IMR-90 (cell line): ENCODE results near the gene RTP5. TPM values are rescaled to one million over a fixed set of nuclear protein-coding genes. Genes with fewer than 3 reads are reported as not detected.

Experiments used
- ATAC-seq: fragments of 200-7000 bp; cut with Tn5 transposase; 2 replicates; pipeline ENCODE4 v1.9.1; 2020; ENCODE audit warnings: low read depth, mild to moderate bottlenecking, moderate library complexity
- BruUV-seq: library from RNA; stranded (reverse); fragments of 400-500 nt; replicated peaks from 2 replicates; lab custom pipeline; 2021; lab: Mats Ljungman, UMichigan
- CTCF ChIA-PET: fragments of 300-600 bp; formaldehyde crosslinking; extraction: SDS; loops from one replicate; lab custom pipeline; 2021; ENCODE audit warnings: antibody characterized with exemption; lab: Yijun Ruan, JAX
- POLR2A ChIA-PET: fragments of 300-600 bp; sonication (Branson Sonifier 250); formaldehyde crosslinking; loops from one replicate; lab custom pipeline; 2022; ENCODE audit warnings: antibody characterized with exemption; ENCODE audit not compliant: unreplicated experiment; lab: Charles Lee
- DNase-seq: peaks from one replicate; pipeline ENCODE4 v3.0.0; 2013
- H2AFZ ChIP-seq: replicated peaks from 2 replicates; pipeline ENCODE3; 2013; ENCODE audit warnings: low read length, mild to moderate bottlenecking; ENCODE audit not compliant: poor library complexity
- H2AK5ac ChIP-seq: 2 replicates; pipeline ENCODE4 v1.6.1; 2013; ENCODE audit warnings: low read depth, low read length, inconsistent platforms
- H2AK9ac ChIP-seq: replicated peaks from 2 replicates; pipeline ENCODE3; 2013; ENCODE audit warnings: mild to moderate bottlenecking, low read depth, low read length, moderate library complexity; ENCODE audit not compliant: poor library complexity
- H2BK120ac ChIP-seq: 2 replicates; pipeline ENCODE4 v1.6.1; 2013; ENCODE audit warnings: low read depth, low read length, inconsistent platforms
- H2BK15ac ChIP-seq: 3 replicates; pipeline ENCODE4 v1.6.1; 2013; ENCODE audit warnings: low read depth, low read length, inconsistent platforms
- H2BK20ac ChIP-seq: 2 replicates; pipeline ENCODE4 v1.6.1; 2013; ENCODE audit warnings: low read depth, mild to moderate bottlenecking, inconsistent platforms, low read length, moderate library complexity
- H2BK5ac ChIP-seq: 2 replicates; pipeline ENCODE4 v1.6.1; 2013; ENCODE audit warnings: mild to moderate bottlenecking, low read depth, low read length, inconsistent platforms; ENCODE audit not compliant: poor library complexity, severe bottlenecking
- H3K14ac ChIP-seq: replicated peaks from 2 replicates; pipeline ENCODE4 v1.6.1; 2013; ENCODE audit warnings: low read depth, low read length, inconsistent platforms
- H3K18ac ChIP-seq: 2 replicates; pipeline ENCODE4 v1.6.1; 2013; ENCODE audit warnings: low read depth, low read length, control low read depth
- H3K23ac ChIP-seq: 2 replicates; pipeline ENCODE4 v1.6.1; 2013; ENCODE audit warnings: low read depth, low read length, inconsistent platforms
- H3K27ac ChIP-seq: 2 replicates; pipeline ENCODE4 v1.5.1; 2013; ENCODE audit warnings: mild to moderate bottlenecking, control low read depth, low read length; ENCODE audit not compliant: insufficient read depth
- H3K27me3 ChIP-seq: 2 replicates; pipeline ENCODE4 v1.6.1; 2013; ENCODE audit warnings: low read length; ENCODE audit not compliant: control insufficient read depth, insufficient read depth
- H3K36me3 ChIP-seq: 2 replicates; pipeline ENCODE4 v1.6.1; 2013; ENCODE audit warnings: low read length, mixed read lengths; ENCODE audit not compliant: control insufficient read depth, insufficient read depth
- H3K4ac ChIP-seq: 2 replicates; pipeline ENCODE4 v1.6.1; 2013; ENCODE audit warnings: low read depth, low read length, inconsistent platforms
- H3K4me1 ChIP-seq: 2 replicates; pipeline ENCODE4 v1.6.1; 2013; ENCODE audit warnings: low read length, mixed read lengths; ENCODE audit not compliant: control insufficient read depth, insufficient read depth
- H3K4me2 ChIP-seq: 2 replicates; pipeline ENCODE4 v1.6.1; 2013; ENCODE audit warnings: low read depth, mild to moderate bottlenecking, control low read depth, low read length, moderate library complexity
- H3K4me3 ChIP-seq: 2 replicates; pipeline ENCODE4 v1.5.1; 2013; ENCODE audit warnings: low read depth, mild to moderate bottlenecking, control low read depth, low read length, moderate library complexity; ENCODE audit not compliant: insufficient read depth
- H3K56ac ChIP-seq: 2 replicates; pipeline ENCODE4 v1.6.1; 2013; ENCODE audit warnings: low read length, inconsistent platforms; ENCODE audit not compliant: insufficient read depth; ENCODE audit errors: extremely low read depth
- H3K79me1 ChIP-seq, 2 experiments: 2 replicates each; pipeline ENCODE4 v1.6.1; 2013; ENCODE audit warnings: low read length in 2 of 2, inconsistent platforms in 1 of 2, low read depth in 1 of 2
- H3K9ac ChIP-seq: 2 replicates; pipeline ENCODE4 v1.6.1; 2013; ENCODE audit warnings: low read depth, low read length, control low read depth
- H3K9me1 ChIP-seq: 2 replicates; pipeline ENCODE4 v1.6.1; 2013; ENCODE audit warnings: low read length, inconsistent platforms; ENCODE audit not compliant: insufficient read depth
- H3K9me3 ChIP-seq: 2 replicates; pipeline ENCODE4 v1.6.1; 2013; ENCODE audit warnings: low read length; ENCODE audit not compliant: control insufficient read depth, insufficient read depth
- H4K20me1 ChIP-seq: 2 replicates; pipeline ENCODE4 v1.6.1; 2013; ENCODE audit warnings: low read length, inconsistent platforms; ENCODE audit not compliant: insufficient read depth
- H4K5ac ChIP-seq: 2 replicates; pipeline ENCODE4 v1.6.1; 2013; ENCODE audit warnings: mild to moderate bottlenecking, low read depth, low read length, control low read depth
- H4K8ac ChIP-seq, 2 experiments: 2 replicates each; pipeline ENCODE4 v1.6.1; 2013; ENCODE audit warnings: low read depth in 2 of 2, low read length in 2 of 2, control low read depth in 1 of 2, inconsistent platforms in 1 of 2
- H4K91ac ChIP-seq: 2 replicates; pipeline ENCODE4 v1.6.1; 2013; ENCODE audit warnings: low read depth, low read length, inconsistent platforms; ENCODE audit not compliant: insufficient read depth
- BHLHE40 ChIP-seq: fragments of 150-350 bp; IDR thresholded peaks from 2 replicates; pipeline ENCODE4 v1.6.1; 2016; ENCODE audit warnings: mild to moderate bottlenecking, low read depth, low read length
- CEBPB ChIP-seq: IDR thresholded peaks from 2 replicates; pipeline ENCODE4 v1.6.1; 2012; ENCODE audit warnings: low read depth, low read length, improper control_type of control experiment
- CHD1 ChIP-seq: IDR thresholded peaks from 2 replicates; pipeline ENCODE4 v1.6.1; 2012; ENCODE audit warnings: low read depth, low read length, improper control_type of control experiment
- ELK1 ChIP-seq: fragments of 150-350 bp; IDR thresholded peaks from 2 replicates; pipeline ENCODE4 v1.6.1; 2016; ENCODE audit warnings: low read depth, mild to moderate bottlenecking, low read length, moderate library complexity, borderline replicate concordance
- FOS ChIP-seq: fragments of 150-350 bp; IDR thresholded peaks from 2 replicates; pipeline ENCODE4 v1.6.1; 2016; ENCODE audit warnings: low read depth, low read length
- MAFK ChIP-seq: IDR thresholded peaks from 2 replicates; pipeline ENCODE4 v1.6.1; 2012; ENCODE audit warnings: low read depth, low read length, improper control_type of control experiment
- MAZ ChIP-seq: IDR thresholded peaks from 2 replicates; pipeline ENCODE4 v1.6.1; 2012; ENCODE audit warnings: low read depth, mild to moderate bottlenecking, low read length, improper control_type of control experiment, moderate library complexity, borderline replicate concordance
- MXI1 ChIP-seq: IDR thresholded peaks from 2 replicates; pipeline ENCODE4 v1.6.1; 2012; ENCODE audit warnings: low read depth, mild to moderate bottlenecking, low read length, moderate library complexity, borderline replicate concordance
- NFE2L2 ChIP-seq: fragments of 150-350 bp; IDR thresholded peaks from 2 replicates; pipeline ENCODE4 v1.6.1; 2016; ENCODE audit warnings: low read depth, mild to moderate bottlenecking, low read length
- POLR2A ChIP-seq: IDR thresholded peaks from 2 replicates; pipeline ENCODE4 v1.6.1; 2012; ENCODE audit warnings: mild to moderate bottlenecking, low read depth, low read length
- RAD21 ChIP-seq: IDR thresholded peaks from 2 replicates; pipeline ENCODE4 v1.6.1; 2012; ENCODE audit warnings: low read length, improper control_type of control experiment
- RCOR1 ChIP-seq: IDR thresholded peaks from 2 replicates; pipeline ENCODE4 v1.6.1; 2012; ENCODE audit warnings: mild to moderate bottlenecking, low read length, improper control_type of control experiment; ENCODE audit not compliant: insufficient replicate concordance
- RFX5 ChIP-seq: IDR thresholded peaks from 2 replicates; pipeline ENCODE4 v1.8.0; 2012; ENCODE audit warnings: low read depth, mild to moderate bottlenecking, low read length, moderate library complexity
- SMC3 ChIP-seq: fragments of 150-350 bp; IDR thresholded peaks from 2 replicates; pipeline ENCODE4 v1.6.1; 2016; ENCODE audit warnings: low read depth, mild to moderate bottlenecking, antibody characterized with exemption, low read length, moderate library complexity
- USF2 ChIP-seq: fragments of 150-350 bp; IDR thresholded peaks from 2 replicates; pipeline ENCODE4 v1.6.1; 2017; ENCODE audit warnings: mild to moderate bottlenecking, antibody characterized with exemption, low read length, low read depth
- WGBS, 2 experiments: methylation state at CpG; one replicate each; pipeline versions ENCODE4 v1.1.5 to v1.1.7; 2013; ENCODE audit warnings: missing lambda C conversion rate in 2 of 2; ENCODE audit not compliant: insufficient read length in 1 of 2; ENCODE audit errors: extremely low coverage in 2 of 2; 5-methylcytosine and 5-hydroxymethylcytosine counted together
- dilution Hi-C: fragments of 300-500 bp; cut with HindIII; formaldehyde crosslinking; loops from one replicate; pipeline ENCODE4 v1.14.3; 2018; ENCODE audit warnings: low sequenced_read_pairs; ENCODE audit not compliant: unreplicated experiment
- in situ Hi-C: fragments of 300-500 bp; cut with MboI; formaldehyde crosslinking; loops from 3 replicates; pipeline ENCODE4 v1.14.3; 2019; ENCODE audit warnings: low sequenced_read_pairs, inconsistent platforms, mixed read lengths
- intact Hi-C: fragments of 100-400 bp; cut with micrococcal nuclease; formaldehyde crosslinking; loops from 2 replicates; pipeline ENCODE4 v1.10.0; 2022
- polyA plus RNA-seq, 3 experiments: library from polyadenylated mRNA; depleted of rRNA; stranded (reverse); fragments of >200 nt; gene quantifications; 2 replicates each; pipeline ENCODE4 v1.2.3, GENCODE V29; 2012; ENCODE audit warnings: low replicate concordance in 1 of 3
- total RNA-seq: library from RNA; depleted of rRNA; stranded (reverse); fragments of >200 nt; gene quantifications from 2 replicates; pipeline ENCODE4 v1.2.3, GENCODE V29; 2012
- TF ChIP-seq, protein P1 (sequence below): conservative IDR thresholded peaks from 2 replicates; pipeline ENCODE4 v1.5.1; 2012; ENCODE audit warnings: mild to moderate bottlenecking, low read depth, low read length, improper control_type of control experiment

Gene RTP5
- total and polyA plus RNA-seq, 2 of the 4 experiments (the other 2 are of a cell fraction): not detected

DNA sequence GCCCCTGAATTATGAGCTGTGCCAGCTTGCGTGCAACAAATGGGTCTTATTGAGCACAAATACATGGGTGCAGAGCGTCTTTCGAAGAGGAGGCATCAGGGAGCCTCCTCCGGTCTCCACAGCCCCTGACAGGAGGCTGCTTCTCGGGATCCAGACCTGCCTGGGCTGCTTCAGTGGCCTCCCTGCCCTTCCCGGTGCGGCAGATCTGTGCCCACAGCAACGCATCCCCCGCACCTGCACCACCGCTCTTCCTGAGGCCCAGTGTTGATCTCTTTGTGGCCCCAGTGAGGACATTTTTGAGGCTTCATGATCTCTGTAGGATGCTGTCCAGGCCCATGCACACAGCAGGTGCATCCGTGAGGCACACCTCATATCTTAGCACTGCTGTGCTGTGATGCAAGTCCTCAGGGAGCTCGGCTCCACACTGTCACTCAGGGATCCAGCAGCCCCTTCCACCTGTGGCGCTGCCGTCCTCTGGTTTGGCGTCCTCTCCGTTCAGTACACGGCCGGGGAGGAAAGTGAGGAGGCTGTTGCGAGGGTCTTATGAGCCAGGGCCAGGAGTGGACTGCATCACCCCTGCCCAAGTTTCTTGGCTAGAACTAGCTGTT lies 17.4 kb downstream of the RTP5 start:
- Histone ChIP-seq H3K9ac (no peak overlapping the region), H3K23ac (no peak overlapping the region), H3K4me3 (no peak overlapping the region), H2AK5ac (no peak overlapping the region), H2BK20ac (no peak overlapping the region), H4K91ac (no peak overlapping the region), H3K4me1 (no peaks in the 10 kb centered on the region), H4K8ac (no peak overlapping the region), H2BK120ac (no peak overlapping the region), H4K20me1 (no peaks in the 10 kb centered on the region), H3K14ac (no peak overlapping the region), H3K4ac (no peak overlapping the region), H3K56ac (no peak overlapping the region), H3K9me1 (no peaks in the 10 kb centered on the region), H3K18ac (no peak overlapping the region), H4K5ac (no peak overlapping the region), H3K9me3 (no peaks in the 10 kb centered on the region; the same call in 1 of the 2 replicates), H2BK15ac (no peak overlapping the region), H2AK9ac (no peak overlapping the region), H3K27ac (no peak overlapping the region), H3K4me2 (no peak overlapping the region), H2BK5ac (no peak overlapping the region), H3K36me3 (no peaks in the 10 kb centered on the region), H3K27me3 (no peaks in the 10 kb centered on the region), H2AFZ (no peak overlapping the region), H3K79me1 (no peaks in the 10 kb centered on the region)
- ChIA-PET POLR2A (no interaction called here), CTCF (no interaction called here)
- intact Hi-C loops (no loop called here), dilution Hi-C loops (no loop called here), in situ Hi-C loops (no loop called here)
- DNase-seq: no peak
- no TSS peak for BruUV-seq
- TF ChIP-seq RCOR1: no peak
- TF ChIP-seq NFE2L2: no peak
- no peak for TF ChIP-seq RAD21
- TF ChIP-seq MAZ: no peak
- TF ChIP-seq SMC3: no peak
- TF ChIP-seq MAFK: no peak
- no peak for TF ChIP-seq MXI1
- TF ChIP-seq CEBPB: no peak
- no peak for TF ChIP-seq RFX5
- TF ChIP-seq, protein P1, sequence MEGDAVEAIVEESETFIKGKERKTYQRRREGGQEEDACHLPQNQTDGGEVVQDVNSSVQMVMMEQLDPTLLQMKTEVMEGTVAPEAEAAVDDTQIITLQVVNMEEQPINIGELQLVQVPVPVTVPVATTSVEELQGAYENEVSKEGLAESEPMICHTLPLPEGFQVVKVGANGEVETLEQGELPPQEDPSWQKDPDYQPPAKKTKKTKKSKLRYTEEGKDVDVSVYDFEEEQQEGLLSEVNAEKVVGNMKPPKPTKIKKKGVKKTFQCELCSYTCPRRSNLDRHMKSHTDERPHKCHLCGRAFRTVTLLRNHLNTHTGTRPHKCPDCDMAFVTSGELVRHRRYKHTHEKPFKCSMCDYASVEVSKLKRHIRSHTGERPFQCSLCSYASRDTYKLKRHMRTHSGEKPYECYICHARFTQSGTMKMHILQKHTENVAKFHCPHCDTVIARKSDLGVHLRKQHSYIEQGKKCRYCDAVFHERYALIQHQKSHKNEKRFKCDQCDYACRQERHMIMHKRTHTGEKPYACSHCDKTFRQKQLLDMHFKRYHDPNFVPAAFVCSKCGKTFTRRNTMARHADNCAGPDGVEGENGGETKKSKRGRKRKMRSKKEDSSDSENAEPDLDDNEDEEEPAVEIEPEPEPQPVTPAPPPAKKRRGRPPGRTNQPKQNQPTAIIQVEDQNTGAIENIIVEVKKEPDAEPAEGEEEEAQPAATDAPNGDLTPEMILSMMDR: no peak
- TF ChIP-seq POLR2A: no peak
- no peak for TF ChIP-seq ELK1
- no peak for TF ChIP-seq BHLHE40
- no peak for TF ChIP-seq CHD1
- TF ChIP-seq FOS: no peak
- no peak for TF ChIP-seq USF2
- 85% methylated on average over 8 of the region's 19 CpGs; no CpG with 5 or more reads in 1 of the 2 experiments for WGBS, 2 experiments
- ATAC-seq: no peak
